ENCODE results near the gene SIM2. TPM values are rescaled to one million over a fixed set of nuclear protein-coding genes. Genes with fewer than 3 reads are reported as not detected.

SIM2 gene, protein sequence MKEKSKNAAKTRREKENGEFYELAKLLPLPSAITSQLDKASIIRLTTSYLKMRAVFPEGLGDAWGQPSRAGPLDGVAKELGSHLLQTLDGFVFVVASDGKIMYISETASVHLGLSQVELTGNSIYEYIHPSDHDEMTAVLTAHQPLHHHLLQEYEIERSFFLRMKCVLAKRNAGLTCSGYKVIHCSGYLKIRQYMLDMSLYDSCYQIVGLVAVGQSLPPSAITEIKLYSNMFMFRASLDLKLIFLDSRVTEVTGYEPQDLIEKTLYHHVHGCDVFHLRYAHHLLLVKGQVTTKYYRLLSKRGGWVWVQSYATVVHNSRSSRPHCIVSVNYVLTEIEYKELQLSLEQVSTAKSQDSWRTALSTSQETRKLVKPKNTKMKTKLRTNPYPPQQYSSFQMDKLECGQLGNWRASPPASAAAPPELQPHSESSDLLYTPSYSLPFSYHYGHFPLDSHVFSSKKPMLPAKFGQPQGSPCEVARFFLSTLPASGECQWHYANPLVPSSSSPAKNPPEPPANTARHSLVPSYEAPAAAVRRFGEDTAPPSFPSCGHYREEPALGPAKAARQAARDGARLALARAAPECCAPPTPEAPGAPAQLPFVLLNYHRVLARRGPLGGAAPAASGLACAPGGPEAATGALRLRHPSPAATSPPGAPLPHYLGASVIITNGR
- 0.91 and 8.1 TPM in 2 replicates for total RNA-seq

GRCh38 chr21:36698981-36699545 lies at the start of gene SIM2:
Gene SIM2, plus strand, starts transcription at chr21:36699115. Its CDS starts 632 bp downstream, at chr21:36699747.

Other genes with a start within 250 kb of the SIM2 start
- gene CLDN14, start 219.0 kb upstream of the SIM2 start, total RNA-seq, result 0.39 TPM in 1 of 2 replicates, not detected in the other